GM15510 (cell line): Measurements from ENCODE around the gene LHPP.

Experiments
- POLR2A ChIP-seq: IDR thresholded peaks from 3 replicates; pipeline ENCODE4 v1.6.1; 2011; ENCODE audit warnings: borderline replicate concordance; ENCODE audit not compliant: insufficient read length; ENCODE audit errors: extremely low read depth

Gene LHPP

GRCh38 chr10:124515244-124515970 is 53.8 kb downstream of the LHPP start:
- no peak for TF ChIP-seq POLR2A

- no peak for TF ChIP-seq POLR2A
Measured at GRCh38 chr10:124516181-124516580, 54.6 kb downstream of the LHPP start.

- no peak for TF ChIP-seq POLR2A
Measured at GRCh38 chr10:124516746-124517397, 55.2 kb downstream of the LHPP start.

GRCh38 chr10:124517461-124517860 is 55.8 kb downstream of the LHPP start:
- TF ChIP-seq POLR2A, result no peak

- no peak for TF ChIP-seq POLR2A
Measured at GRCh38 chr10:124517931-124518330, 56.3 kb downstream of the LHPP start.

GRCh38 chr10:124518366-124518765 is 56.7 kb downstream of the LHPP start:
- TF ChIP-seq POLR2A, result no peak

GRCh38 chr10:124520558-124521428 is 59.2 kb downstream of the LHPP start:
- TF ChIP-seq POLR2A, result no peak

GRCh38 chr10:124521429-124521871 is 59.8 kb downstream of the LHPP start:
- TF ChIP-seq POLR2A, result no peak

GRCh38 chr10:124522131-124522932 is 60.7 kb downstream of the LHPP start:
- no peak for TF ChIP-seq POLR2A

- TF ChIP-seq POLR2A, result no peak
Measured at GRCh38 chr10:124522933-124523871, 61.6 kb downstream of the LHPP start.

- TF ChIP-seq POLR2A, result no peak
Measured at GRCh38 chr10:124523901-124524300, 62.3 kb downstream of the LHPP start.

GRCh38 chr10:124524991-124525653 is 63.5 kb downstream of the LHPP start:
- TF ChIP-seq POLR2A, result no peak

GRCh38 chr10:124525751-124526600 is 64.4 kb downstream of the LHPP start:
- TF ChIP-seq POLR2A, result no peak
